HG02852 (cell line): ENCODE data around the gene MEGF10.

Experiments
- ATAC-seq: cut with Tn5 transposase; IDR thresholded peaks from one replicate; pipeline ENCODE4 v1.9.1; 2021; ENCODE audit warnings: mild to moderate bottlenecking, moderate library complexity; ENCODE audit not compliant: unreplicated experiment

The MEGF10 gene

GRCh38 chr5:127324756-127325155 is 34.2 kb downstream of the MEGF10 start:
- no peak for ATAC-seq

- ATAC-seq, result no peak
Observed at GRCh38 chr5:127326431-127326830, 35.8 kb downstream of the MEGF10 start.

GRCh38 chr5:127326976-127327755 is 36.6 kb downstream of the MEGF10 start:
- ATAC-seq, result no peak

GRCh38 chr5:127330116-127330515 is 39.5 kb downstream of the MEGF10 start:
- ATAC-seq, result no peak

GRCh38 chr5:127331890-127332649 is 41.5 kb downstream of the MEGF10 start:
- ATAC-seq, result no peak

GRCh38 chr5:127333483-127333882 is 42.9 kb downstream of the MEGF10 start:
- no peak for ATAC-seq

GRCh38 chr5:127335381-127335780 is 44.8 kb downstream of the MEGF10 start:
- no peak for ATAC-seq

- ATAC-seq, result no peak
Observed at GRCh38 chr5:127337876-127338275, 47.3 kb downstream of the MEGF10 start.

GRCh38 chr5:127338501-127338900 is 47.9 kb downstream of the MEGF10 start:
- no peak for ATAC-seq

- no peak for ATAC-seq
Observed at GRCh38 chr5:127340606-127341005, 50.0 kb downstream of the MEGF10 start.

GRCh38 chr5:127342364-127342763 is 51.8 kb downstream of the MEGF10 start:
- ATAC-seq, result no peak

GRCh38 chr5:127343313-127343712 is 52.7 kb downstream of the MEGF10 start:
- ATAC-seq, result no peak

- ATAC-seq, result no peak
Observed at GRCh38 chr5:127343866-127344265, 53.3 kb downstream of the MEGF10 start.

GRCh38 chr5:127344931-127345330 is 54.3 kb downstream of the MEGF10 start:
- ATAC-seq, result no peak

GRCh38 chr5:127351418-127351817 is 60.8 kb downstream of the MEGF10 start:
- no peak for ATAC-seq

GRCh38 chr5:127352068-127352467 is 61.5 kb downstream of the MEGF10 start:
- ATAC-seq, result no peak

GRCh38 chr5:127353327-127353726 is 62.7 kb downstream of the MEGF10 start:
- ATAC-seq, result no peak

GRCh38 chr5:127353796-127354195 is 63.2 kb downstream of the MEGF10 start:
- no peak for ATAC-seq

- no peak for ATAC-seq
Observed at GRCh38 chr5:127355337-127355736, 64.7 kb downstream of the MEGF10 start.

- ATAC-seq, result no peak
Observed at GRCh38 chr5:127358284-127358683, 67.7 kb downstream of the MEGF10 start.

- no peak for ATAC-seq
Observed at GRCh38 chr5:127358740-127359139, 68.1 kb downstream of the MEGF10 start.

- no peak for ATAC-seq
Observed at GRCh38 chr5:127359502-127359901, 68.9 kb downstream of the MEGF10 start.
